HCT116 (cell line): ENCODE results near the gene NKG7. TPM values are rescaled to one million over a fixed set of nuclear protein-coding genes. Genes with fewer than 3 reads are reported as not detected.

Source experiments
- ATAC-seq: fragments of 200-7000 bp; cut with Tn5 transposase; 2 replicates; pipeline ENCODE4 v1.9.1; 2020; ENCODE audit warnings: mild to moderate bottlenecking, moderate library complexity
- BruUV-seq: library from RNA; stranded (reverse); fragments of 400-500 nt; replicated peaks from 2 replicates; lab custom pipeline; 2021; lab: Mats Ljungman, UMichigan
- CTCF ChIA-PET: fragments of 300-600 bp; sonication (Branson Sonifier 250); formaldehyde crosslinking; loops from one replicate; lab custom pipeline; 2021; ENCODE audit warnings: antibody characterized with exemption; lab: Charles Lee
- POLR2A ChIA-PET: fragments of 300-600, 350-600 bp; sonication (Branson Sonifier 250); formaldehyde crosslinking; loops from one replicate; lab custom pipeline; 2021; ENCODE audit warnings: antibody characterized with exemption; lab: Charles Lee
- RAD21 ChIA-PET, 2 experiments: fragments of 300-600 bp; sonication (Branson Sonifier 250); formaldehyde crosslinking; loops; one replicate each; lab custom pipeline; 2023; ENCODE audit warnings: low total read pairs in 2 of 2; ENCODE audit not compliant: uncharacterized antibody in 2 of 2, unreplicated experiment in 2 of 2, low non-redundant PET in 1 of 2; lab: Charles Lee
- DNase-seq: peaks from one replicate; pipeline ENCODE4 v3.0.0-alpha.2; 2010; ENCODE audit warnings: low read depth, low spot score
- H2AFZ ChIP-seq: fragments of 200-600 bp; shearing (Covaris generic), sonication (generic); 2 replicates; pipeline ENCODE4 v1.6.1; 2017; ENCODE audit warnings: low read depth, mixed run types, mixed read lengths, antibody characterized with exemption, low read length; ENCODE audit not compliant: poor library complexity, severe bottlenecking
- H3K27ac ChIP-seq: 2 replicates; pipeline ENCODE4 v1.5.1; 2012; ENCODE audit warnings: low read depth, low read length
- H3K27me3 ChIP-seq: fragments of 200-600 bp; sonication (generic); 2 replicates; pipeline ENCODE4 v1.6.1; 2016; ENCODE audit warnings: mixed run types, low read length, mixed read lengths; ENCODE audit not compliant: insufficient read depth
- H3K36me3 ChIP-seq, 2 experiments: fragments of 200-500 bp in 1 of 2; fragments of 200-600 bp in 1 of 2; sonication (Bioruptor generic) in 1 of 2; sonication (generic) in 1 of 2; 2 replicates each; pipeline versions ENCODE4 v1.5.1 to v1.6.1; 2014 to 2016; ENCODE audit warnings: low read length in 2 of 2, inconsistent platforms in 1 of 2, mixed read lengths in 1 of 2, mixed run types in 1 of 2; ENCODE audit not compliant: insufficient read depth in 2 of 2, control insufficient read depth in 1 of 2
- H3K4me1 ChIP-seq, 2 experiments: fragments of 200-600 bp in 1 of 2; sonication (generic) in 1 of 2; 2 replicates each; pipeline versions ENCODE4 v1.5.1 to v1.6.1; 2012 to 2017; ENCODE audit warnings: low read length in 2 of 2, inconsistent platforms in 1 of 2, mild to moderate bottlenecking in 1 of 2, mixed read lengths in 1 of 2, mixed run types in 1 of 2, moderate library complexity in 1 of 2; ENCODE audit not compliant: insufficient read depth in 2 of 2, control insufficient read depth in 1 of 2
- H3K4me2 ChIP-seq: fragments of 200-600 bp; sonication (generic); 2 replicates; pipeline ENCODE4 v1.6.1; 2017; ENCODE audit warnings: mixed run types, low read length, mixed read lengths
- H3K4me3 ChIP-seq, 2 experiments: fragments of 200-600 bp in 1 of 2; sonication (generic) in 1 of 2; replicated peaks in 1 of 2; 2 replicates each; pipeline ENCODE4 v1.5.1; 2011 to 2016; ENCODE audit warnings: low read length in 2 of 2, control low read depth in 1 of 2, low read depth in 1 of 2, mild to moderate bottlenecking in 1 of 2, mixed read lengths in 1 of 2, mixed run types in 1 of 2
- H3K79me2 ChIP-seq: fragments of 200-600 bp; sonication (generic); 2 replicates; pipeline ENCODE4 v1.6.1; 2017; ENCODE audit warnings: mild to moderate bottlenecking, mixed run types, low read length, moderate library complexity, mixed read lengths; ENCODE audit not compliant: insufficient read depth
- H3K9ac ChIP-seq: fragments of 200-600 bp; sonication (generic); 2 replicates; pipeline ENCODE4 v1.6.1; 2016; ENCODE audit warnings: low read length, mixed read lengths
- H3K9me2 ChIP-seq: fragments of 200-600 bp; sonication (generic), shearing (Covaris generic); 2 replicates; pipeline ENCODE4 v1.6.1; 2017; ENCODE audit warnings: mixed run types, mild to moderate bottlenecking, moderate library complexity; ENCODE audit not compliant: insufficient read depth
- H3K9me3 ChIP-seq, 2 experiments: fragments of 200-500 bp in 1 of 2; fragments of 200-600 bp in 1 of 2; sonication (Bioruptor generic) in 1 of 2; sonication (generic) in 1 of 2; 2 replicates each; pipeline ENCODE4 v1.6.1; 2014 to 2017; ENCODE audit warnings: low read length in 2 of 2, mixed read lengths in 2 of 2, inconsistent platforms in 1 of 2, low read depth in 1 of 2, mild to moderate bottlenecking in 1 of 2, mixed run types in 1 of 2, moderate library complexity in 1 of 2; ENCODE audit not compliant: control insufficient read depth in 1 of 2, insufficient read depth in 1 of 2
- H4K20me1 ChIP-seq: fragments of 200-600 bp; sonication (generic), shearing (Covaris generic); 2 replicates; pipeline ENCODE4 v1.6.1; 2017; ENCODE audit warnings: mixed run types, mild to moderate bottlenecking, moderate library complexity; ENCODE audit not compliant: insufficient read depth
- ATF3 ChIP-seq: IDR thresholded peaks from 2 replicates; pipeline ENCODE4 v1.6.1; 2012
- CBX3 ChIP-seq: IDR thresholded peaks from 2 replicates; pipeline ENCODE4 v1.6.1; 2012; ENCODE audit warnings: low read depth
- CTCF ChIP-seq, 3 experiments: fragments of 200-600 bp in 1 of 3; sonication (generic) in 1 of 3; IDR thresholded peaks in 2 of 3; conservative IDR thresholded peaks in 1 of 3; 2 replicates each; pipeline ENCODE4 v1.5.1; 2012 to 2017; ENCODE audit warnings: low read depth in 2 of 3, low read length in 2 of 3, antibody characterized with exemption in 1 of 3, borderline replicate concordance in 1 of 3, control low read depth in 1 of 3, mild to moderate bottlenecking in 1 of 3, mixed read lengths in 1 of 3, mixed run types in 1 of 3, moderate library complexity in 1 of 3; ENCODE audit not compliant: insufficient read depth in 1 of 3
- EGR1 ChIP-seq: IDR thresholded peaks from 2 replicates; pipeline ENCODE4 v1.6.1; 2012; ENCODE audit warnings: low read depth
- ELF1 ChIP-seq: IDR thresholded peaks from 2 replicates; pipeline ENCODE4 v1.6.1; 2012; ENCODE audit warnings: low read depth, borderline replicate concordance
- EZH2 ChIP-seq: fragments of 200-600 bp; sonication (generic); IDR thresholded peaks from 2 replicates; pipeline ENCODE4 v1.6.1; 2017; ENCODE audit warnings: antibody characterized with exemption, mixed run types
- JUND ChIP-seq: IDR thresholded peaks from 2 replicates; pipeline ENCODE4 v1.6.1; 2012
- POLR2AphosphoS5 ChIP-seq: IDR thresholded peaks from 2 replicates; pipeline ENCODE4 v1.6.1; 2011; ENCODE audit warnings: mild to moderate bottlenecking, low read depth, low read length, moderate library complexity
- RAD21 ChIP-seq: IDR thresholded peaks from 2 replicates; pipeline ENCODE4 v1.6.1; 2012; ENCODE audit warnings: low read depth, mild to moderate bottlenecking
- REST ChIP-seq: IDR thresholded peaks from 2 replicates; pipeline ENCODE4 v1.6.1; 2012; ENCODE audit warnings: low read depth
- SIN3A ChIP-seq: IDR thresholded peaks from 2 replicates; pipeline ENCODE4 v1.6.1; 2012; ENCODE audit warnings: low read depth
- SP1 ChIP-seq: IDR thresholded peaks from 2 replicates; pipeline ENCODE4 v1.6.1; 2012; ENCODE audit warnings: low read depth
- SRF ChIP-seq: IDR thresholded peaks from 2 replicates; pipeline ENCODE4 v1.6.1; 2012; ENCODE audit warnings: low read depth
- TCF7L2 ChIP-seq: IDR thresholded peaks from 2 replicates; pipeline ENCODE4 v1.7.0; 2011; ENCODE audit warnings: borderline replicate concordance, inconsistent platforms; ENCODE audit not compliant: insufficient read depth, insufficient read length; ENCODE audit errors: extremely low read depth
- YY1 ChIP-seq: IDR thresholded peaks from 2 replicates; pipeline ENCODE4 v1.6.1; 2011; ENCODE audit warnings: low read length, low read depth, moderate library complexity, mild to moderate bottlenecking; ENCODE audit not compliant: insufficient replicate concordance; ENCODE audit errors: extremely low read depth
- ZFX ChIP-seq: fragments of 450-650 bp; IDR thresholded peaks from 2 replicates; pipeline ENCODE4 v1.6.1; 2017
- ZNF274 ChIP-seq: fragments of 200-500 bp; sonication (Bioruptor generic); IDR thresholded peaks from 2 replicates; pipeline ENCODE4 v1.6.1; 2014; ENCODE audit warnings: mild to moderate bottlenecking, low read depth, low read length, inconsistent platforms
- intact Hi-C: fragments of 100-400 bp; cut with micrococcal nuclease; formaldehyde crosslinking; loops from 2 replicates; pipeline ENCODE4 v1.10.0; 2022
- total RNA-seq: library from RNA; stranded (reverse); gene quantifications from one replicate; pipeline ENCODE4 v1.2.1, GENCODE V29; 2021; ENCODE audit not compliant: unreplicated experiment
- TF ChIP-seq, protein P1 (sequence below): IDR thresholded peaks from 2 replicates; pipeline ENCODE4 v1.6.1; 2012

The NKG7 gene
- total RNA-seq, 1 experiment from 2014 or later = not detected

DNA sequence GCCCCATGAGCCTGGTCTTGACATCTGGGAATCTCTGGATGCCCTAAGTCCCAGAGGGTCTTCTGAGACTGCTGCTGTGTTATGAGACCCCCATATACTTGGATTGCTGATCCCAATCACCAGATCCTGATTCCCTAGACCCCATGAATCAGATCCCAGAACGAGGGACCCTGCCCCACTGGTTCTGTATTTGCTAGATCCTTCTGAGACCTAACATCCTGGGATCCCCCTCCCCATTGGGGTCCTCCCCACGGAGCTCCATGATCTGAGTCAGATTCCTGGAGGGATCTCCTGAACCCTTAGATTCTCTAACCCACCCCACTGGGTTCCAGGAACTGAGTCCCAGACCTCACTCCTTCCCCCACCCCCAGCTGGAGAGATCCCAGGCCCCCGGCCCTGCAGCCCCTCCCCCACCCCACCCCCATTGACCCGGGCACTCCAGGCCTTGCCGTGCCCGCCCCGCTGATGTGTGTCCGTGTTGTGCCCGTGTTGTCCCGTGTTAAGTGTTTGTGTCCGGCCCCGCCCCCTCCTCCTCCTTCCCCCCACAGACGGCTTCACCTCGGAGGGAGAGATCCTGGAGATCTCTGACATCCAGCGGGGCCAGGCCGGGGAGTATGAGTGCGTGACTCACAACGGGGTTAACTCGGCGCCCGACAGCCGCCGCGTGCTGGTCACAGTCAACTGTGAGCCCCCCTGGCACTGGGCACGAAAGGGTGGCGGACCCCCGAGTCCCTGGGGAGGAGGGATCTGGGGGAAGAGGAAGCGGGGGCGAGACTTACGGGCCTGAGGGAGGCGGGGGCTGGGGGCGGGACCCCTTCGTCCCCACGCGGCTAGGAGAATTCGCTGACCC is 46.0 kb downstream of the NKG7 start (continued):
- no peak for TF ChIP-seq ELF1
- TF ChIP-seq, all 23 proteins: peak for 0

DNA sequence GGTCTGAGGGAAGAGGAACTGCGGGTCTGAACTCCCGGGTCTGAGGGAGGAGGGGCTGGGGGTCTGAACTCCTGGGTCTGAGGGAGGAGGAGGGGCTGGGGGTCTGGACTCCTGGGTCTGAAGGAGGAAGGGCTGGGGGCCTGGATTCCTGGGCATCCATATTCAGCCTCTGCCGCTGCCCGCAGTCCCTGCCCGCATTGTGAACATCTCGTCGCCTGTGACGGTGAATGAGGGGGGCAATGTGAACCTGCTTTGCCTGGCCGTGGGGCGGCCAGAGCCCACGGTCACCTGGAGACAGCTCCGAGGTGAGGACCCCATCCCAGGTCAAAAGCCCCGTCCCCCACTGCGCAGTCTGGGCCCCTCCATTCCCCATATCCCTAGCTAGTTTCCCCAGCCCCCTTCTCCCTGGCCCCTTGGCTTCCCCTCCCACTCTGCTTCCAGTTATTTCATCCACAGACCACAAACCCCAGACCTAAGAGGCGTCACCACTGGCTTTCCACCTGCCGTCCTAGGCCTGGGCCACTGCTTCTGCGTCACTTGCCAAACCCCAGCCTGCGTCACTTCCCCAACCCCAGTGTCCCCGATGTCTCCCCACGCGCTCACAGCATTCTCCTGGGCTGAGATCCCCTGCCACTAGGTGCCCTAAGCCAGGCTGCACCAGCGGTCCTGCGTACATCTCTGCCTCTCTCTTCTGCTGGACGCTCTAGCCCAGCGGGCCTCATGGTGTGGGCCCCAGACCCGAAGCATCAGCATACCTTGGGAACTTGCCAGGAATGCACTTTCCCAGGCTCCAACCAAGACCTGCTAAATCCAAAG is 47.1 kb downstream of the NKG7 start:
- CTCF ChIA-PET = interaction anchor here (1.5 kb wide), 1 partner anchor 14 kb away, joined by 10 read pairs; no protein-coding TSS in a partner anchor
- RAD21 ChIA-PET = no interaction called here
- Histone ChIP-seq H3K9me2 (no peaks in the 10 kb centered on the region), H2AFZ (no peak overlapping the region)
- ATAC-seq = no peak
- BruUV-seq = no TSS peak
- TF ChIP-seq, protein P1, sequence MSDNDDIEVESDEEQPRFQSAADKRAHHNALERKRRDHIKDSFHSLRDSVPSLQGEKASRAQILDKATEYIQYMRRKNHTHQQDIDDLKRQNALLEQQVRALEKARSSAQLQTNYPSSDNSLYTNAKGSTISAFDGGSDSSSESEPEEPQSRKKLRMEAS = no peak
- TF ChIP-seq SP1 = no peak
- no peak for TF ChIP-seq ATF3
- TF ChIP-seq CTCF (IDR thresholded peaks at IDR 0.05 in 2 of 3, conservative IDR thresholded peaks at IDR 0.05 in 1 of 3; ENCODE audit: borderline replicate concordance in 1 of 3, insufficient read depth in 1 of 3, low read depth in 2 of 3, low read length in 2 of 3) = no peak
- no peak for TF ChIP-seq SIN3A
- TF ChIP-seq ZFX = no peak
- TF ChIP-seq TCF7L2 = no peak
- no peak for TF ChIP-seq ZNF274
- TF ChIP-seq JUND = no peak
- TF ChIP-seq EGR1 = no peak
- no peak for TF ChIP-seq CBX3
- TF ChIP-seq SRF = no peak
- no peak for TF ChIP-seq EZH2
- TF ChIP-seq YY1 = no peak
- no peak for TF ChIP-seq RAD21
- no peak for TF ChIP-seq REST
- no peak for TF ChIP-seq POLR2AphosphoS5
- TF ChIP-seq, all 23 proteins: peak for 0
- no peaks in the 10 kb centered on the region for H4K20me1 ChIP-seq
- POLR2A ChIA-PET = no interaction called here
- intact Hi-C loops = no loop called here
- DNase-seq = no peak
- H3K4me2 ChIP-seq = no peak overlapping the region
- no peaks in the 10 kb centered on the region for H3K9me3 ChIP-seq
- H3K36me3 ChIP-seq = no peaks in the 10 kb centered on the region
- no peaks in the 10 kb centered on the region for H3K79me2 ChIP-seq
- peaks cover 2 to 10% of the 10 kb centered on the region in 2 experiments; a peak in 2 of 4 replicates for H3K4me1 ChIP-seq
- H3K27me3 ChIP-seq = peaks cover 8% of the 10 kb centered on the region; the same call in 1 of the 2 replicates
- no peak overlapping the region for H3K9ac ChIP-seq
- no peak overlapping the region for H3K27ac ChIP-seq
- no peak overlapping the region for H3K4me3 ChIP-seq
